Measurements from ENCODE around the gene SFXN5.

GRCh38 chr2:73050121-73050545 is 21.4 kb downstream of the SFXN5 start:
- TF ChIP-seq CTCF (IDR thresholded peaks at IDR 0.05) (no peak), POLR2A (IDR thresholded peaks at IDR 0.05) (no peak), POLR2AphosphoS5 (IDR thresholded peaks at IDR 0.05) (no peak), EP300 (IDR thresholded peaks at IDR 0.05) (no peak)
